Measurements from ENCODE around the gene PAFAH1B2.
A peak's percentile ranks its signal among the peaks of the same experiment; 100 is the strongest.

PAFAH1B2 gene

GRCh38 chr11:117187799-117188481, 43.9 kb downstream of the PAFAH1B2 start:
- no peak overlapping the region for H2AK5ac ChIP-seq (ENCODE audit: low read depth, low read length)
- H3K27me3 ChIP-seq (ENCODE audit: control insufficient read depth in 3 of 3, insufficient read depth in 3 of 3, low read depth in 1 of 3, low read length in 3 of 3): no peaks in the 10 kb centered on the region
- H3K18ac ChIP-seq (ENCODE audit: low read length): no peak overlapping the region
- no peak overlapping the region for H2BK5ac ChIP-seq (ENCODE audit: low read length)
- H2BK12ac ChIP-seq (ENCODE audit: low read length): no peak overlapping the region
- H3K79me1 ChIP-seq (ENCODE audit: low read depth, low read length): no peaks in the 10 kb centered on the region
- no peak overlapping the region for H4K8ac ChIP-seq (ENCODE audit: low read depth, low read length)
- H3K4ac ChIP-seq (ENCODE audit: low read length): no peak overlapping the region
- no peak overlapping the region for H2BK120ac ChIP-seq (ENCODE audit: low read depth, low read length)
- peaks cover 13 to 52% of the 10 kb centered on the region in 2 donors for H3K36me3 ChIP-seq (replicated peaks in 1 of 2; ENCODE audit: control insufficient read depth in 2 of 2, insufficient read depth in 2 of 2, low read length in 2 of 2)
- H2AFZ ChIP-seq (ENCODE audit: low read length): no peak overlapping the region
- WGBS, 2 donors (ENCODE audit: extremely low coverage in 2 of 2, insufficient read length in 2 of 2, insufficient replicate concordance in 1 of 2): no CpG with 5 or more reads among the region's 16 CpGs
- H3K27ac ChIP-seq (replicated peaks; ENCODE audit: low read length): no peak overlapping the region
- H3K14ac ChIP-seq (ENCODE audit: low read length): no peak overlapping the region
- H3K9ac ChIP-seq (ENCODE audit: low read depth, low read length, poor library complexity): no peak overlapping the region
- no peak for DNase-seq (ENCODE audit: low spot score)
- no peak overlapping the region for H2BK15ac ChIP-seq (ENCODE audit: low read length)
- H3K4me1 ChIP-seq (ENCODE audit: control insufficient read depth in 2 of 2, insufficient read depth in 1 of 2, low read depth in 1 of 2, low read length in 2 of 2): no peaks in the 10 kb centered on the region
- H3K23ac ChIP-seq (ENCODE audit: low read depth, low read length, poor library complexity): no peak overlapping the region
- no peak overlapping the region for H4K91ac ChIP-seq (ENCODE audit: low read depth, low read length, poor library complexity)
- H3K9me3 ChIP-seq (replicated peaks in 1 of 2; ENCODE audit: control insufficient read depth in 2 of 2, insufficient read depth in 1 of 2, low read depth in 1 of 2, low read length in 2 of 2): no peaks in the 10 kb centered on the region
- no peak overlapping the region for H3K4me3 ChIP-seq (ENCODE audit: low read length in 2 of 2)
- no peak overlapping the region for H3K4me2 ChIP-seq (ENCODE audit: insufficient read depth, low read length, poor library complexity, severe bottlenecking)

- H3K4me3 ChIP-seq (ENCODE audit: low read length in 2 of 2): no peak overlapping the region
- DNase-seq (ENCODE audit: low spot score): no peak
- H3K36me3 ChIP-seq (replicated peaks in 1 of 2; ENCODE audit: control insufficient read depth in 2 of 2, insufficient read depth in 2 of 2, low read length in 2 of 2): peaks cover 15 to 53% of the 10 kb centered on the region in 2 donors
- no peak overlapping the region for H3K23ac ChIP-seq (ENCODE audit: low read depth, low read length, poor library complexity)
- no peak overlapping the region for H2BK15ac ChIP-seq (ENCODE audit: low read length)
- no peaks in the 10 kb centered on the region for H3K79me1 ChIP-seq (ENCODE audit: low read depth, low read length)
- H3K4ac ChIP-seq (ENCODE audit: low read length): no peak overlapping the region
- no peak overlapping the region for H2BK120ac ChIP-seq (ENCODE audit: low read depth, low read length)
- WGBS, 2 donors (ENCODE audit: extremely low coverage in 2 of 2, insufficient read length in 2 of 2, insufficient replicate concordance in 1 of 2): no CpG with 5 or more reads among the region's 20 CpGs
- H3K9ac ChIP-seq (ENCODE audit: low read depth, low read length, poor library complexity): no peak overlapping the region
- no peak overlapping the region for H2AK5ac ChIP-seq (ENCODE audit: low read depth, low read length)
- H2BK12ac ChIP-seq (ENCODE audit: low read length): no peak overlapping the region
- no peak overlapping the region for H4K8ac ChIP-seq (ENCODE audit: low read depth, low read length)
- H3K27me3 ChIP-seq (ENCODE audit: control insufficient read depth in 3 of 3, insufficient read depth in 3 of 3, low read depth in 1 of 3, low read length in 3 of 3): no peaks in the 10 kb centered on the region
- no peak overlapping the region for H2AFZ ChIP-seq (ENCODE audit: low read length)
- no peaks in the 10 kb centered on the region for H3K9me3 ChIP-seq (replicated peaks in 1 of 2; ENCODE audit: control insufficient read depth in 2 of 2, insufficient read depth in 1 of 2, low read depth in 1 of 2, low read length in 2 of 2)
- H3K18ac ChIP-seq (ENCODE audit: low read length): no peak overlapping the region
- H4K91ac ChIP-seq (ENCODE audit: low read depth, low read length, poor library complexity): no peak overlapping the region
- no peak overlapping the region for H3K14ac ChIP-seq (ENCODE audit: low read length)
- no peak overlapping the region for H3K27ac ChIP-seq (replicated peaks; ENCODE audit: low read length)
- no peak overlapping the region for H2BK5ac ChIP-seq (ENCODE audit: low read length)
- H3K4me2 ChIP-seq (ENCODE audit: insufficient read depth, low read length, poor library complexity, severe bottlenecking): no peak overlapping the region
- H3K4me1 ChIP-seq (ENCODE audit: control insufficient read depth in 2 of 2, insufficient read depth in 1 of 2, low read depth in 1 of 2, low read length in 2 of 2): no peaks in the 10 kb centered on the region
Measured at GRCh38 chr11:117188620-117189081, 44.6 kb downstream of the PAFAH1B2 start.

GRCh38 chr11:117189191-117189940, 45.3 kb downstream of the PAFAH1B2 start:
- no CpG with 5 or more reads among the region's 22 CpGs for WGBS, 2 donors (ENCODE audit: extremely low coverage in 2 of 2, insufficient read length in 2 of 2, insufficient replicate concordance in 1 of 2)
- H2BK120ac ChIP-seq (ENCODE audit: low read depth, low read length): no peak overlapping the region
- no peak overlapping the region for H3K4me2 ChIP-seq (ENCODE audit: insufficient read depth, low read length, poor library complexity, severe bottlenecking)

GRCh38 chr11:117189941-117190544, 46.0 kb downstream of the PAFAH1B2 start:
- H3K4me2 ChIP-seq (ENCODE audit: insufficient read depth, low read length, poor library complexity, severe bottlenecking): no peak overlapping the region
- H4K91ac ChIP-seq (ENCODE audit: low read depth, low read length, poor library complexity): no peak overlapping the region
- H3K27ac ChIP-seq (replicated peaks; ENCODE audit: low read length): no peak overlapping the region
- no peak for DNase-seq (ENCODE audit: low spot score)
- H3K14ac ChIP-seq (ENCODE audit: low read length): no peak overlapping the region
- no peak overlapping the region for H2BK120ac ChIP-seq (ENCODE audit: low read depth, low read length)
- H3K79me1 ChIP-seq (ENCODE audit: low read depth, low read length): no peaks in the 10 kb centered on the region
- no peaks in the 10 kb centered on the region for H3K9me3 ChIP-seq (replicated peaks in 1 of 2; ENCODE audit: control insufficient read depth in 2 of 2, insufficient read depth in 1 of 2, low read depth in 1 of 2, low read length in 2 of 2)
- H2BK15ac ChIP-seq (ENCODE audit: low read length): no peak overlapping the region
- H3K4me1 ChIP-seq (ENCODE audit: control insufficient read depth in 2 of 2, insufficient read depth in 1 of 2, low read depth in 1 of 2, low read length in 2 of 2): no peaks in the 10 kb centered on the region
- peak overlapping the region; percentile 38 for H3K9ac ChIP-seq (ENCODE audit: low read depth, low read length, poor library complexity)
- WGBS, 2 donors (ENCODE audit: extremely low coverage in 2 of 2, insufficient read length in 2 of 2, insufficient replicate concordance in 1 of 2): no CpG with 5 or more reads among the region's 8 CpGs
- H3K4me3 ChIP-seq (ENCODE audit: low read length in 2 of 2): no peak overlapping the region
- no peak overlapping the region for H2AFZ ChIP-seq (ENCODE audit: low read length)
- no peak overlapping the region for H4K8ac ChIP-seq (ENCODE audit: low read depth, low read length)
- peaks cover 17 to 50% of the 10 kb centered on the region in 2 donors for H3K36me3 ChIP-seq (replicated peaks in 1 of 2; ENCODE audit: control insufficient read depth in 2 of 2, insufficient read depth in 2 of 2, low read length in 2 of 2)
- no peaks in the 10 kb centered on the region for H3K27me3 ChIP-seq (ENCODE audit: control insufficient read depth in 3 of 3, insufficient read depth in 3 of 3, low read depth in 1 of 3, low read length in 3 of 3)
- no peak overlapping the region for H2BK5ac ChIP-seq (ENCODE audit: low read length)
- H3K23ac ChIP-seq (ENCODE audit: low read depth, low read length, poor library complexity): no peak overlapping the region
- H2AK5ac ChIP-seq (ENCODE audit: low read depth, low read length): no peak overlapping the region
- no peak overlapping the region for H3K4ac ChIP-seq (ENCODE audit: low read length)
- H3K18ac ChIP-seq (ENCODE audit: low read length): no peak overlapping the region
- H2BK12ac ChIP-seq (ENCODE audit: low read length): no peak overlapping the region

More at GRCh38 chr11:117189191-117189940, 45.3 kb downstream of the PAFAH1B2 start:
- H3K23ac ChIP-seq (ENCODE audit: low read depth, low read length, poor library complexity): no peak overlapping the region
- no peaks in the 10 kb centered on the region for H3K4me1 ChIP-seq (ENCODE audit: control insufficient read depth in 2 of 2, insufficient read depth in 1 of 2, low read depth in 1 of 2, low read length in 2 of 2)
- no peak overlapping the region for H3K18ac ChIP-seq (ENCODE audit: low read length)
- H2AFZ ChIP-seq (ENCODE audit: low read length): no peak overlapping the region
- no peak overlapping the region for H2BK5ac ChIP-seq (ENCODE audit: low read length)
- no peak overlapping the region for H3K4ac ChIP-seq (ENCODE audit: low read length)
- no peak overlapping the region for H3K27ac ChIP-seq (replicated peaks; ENCODE audit: low read length)
- no peak overlapping the region for H4K8ac ChIP-seq (ENCODE audit: low read depth, low read length)
- H3K36me3 ChIP-seq (replicated peaks in 1 of 2; ENCODE audit: control insufficient read depth in 2 of 2, insufficient read depth in 2 of 2, low read length in 2 of 2): peaks cover 17 to 50% of the 10 kb centered on the region in 2 donors
- H3K9ac ChIP-seq (ENCODE audit: low read depth, low read length, poor library complexity): peak overlapping the region; percentile 53
- DNase-seq (ENCODE audit: low spot score): no peak
- no peak overlapping the region for H2BK15ac ChIP-seq (ENCODE audit: low read length)
- no peak overlapping the region for H3K14ac ChIP-seq (ENCODE audit: low read length)
- no peak overlapping the region for H4K91ac ChIP-seq (ENCODE audit: low read depth, low read length, poor library complexity)
- no peaks in the 10 kb centered on the region for H3K79me1 ChIP-seq (ENCODE audit: low read depth, low read length)
- H3K4me3 ChIP-seq (ENCODE audit: low read length in 2 of 2): no peak overlapping the region
- no peaks in the 10 kb centered on the region for H3K27me3 ChIP-seq (ENCODE audit: control insufficient read depth in 3 of 3, insufficient read depth in 3 of 3, low read depth in 1 of 3, low read length in 3 of 3)
- no peak overlapping the region for H2BK12ac ChIP-seq (ENCODE audit: low read length)
- no peak overlapping the region for H2AK5ac ChIP-seq (ENCODE audit: low read depth, low read length)
- no peaks in the 10 kb centered on the region for H3K9me3 ChIP-seq (replicated peaks in 1 of 2; ENCODE audit: control insufficient read depth in 2 of 2, insufficient read depth in 1 of 2, low read depth in 1 of 2, low read length in 2 of 2)

All from neuronal stem cell (in vitro differentiated cells).